SJCRH30 (cell line): ENCODE measurements around the gene S100A6. TPM values are rescaled to one million over a fixed set of nuclear protein-coding genes. Genes with fewer than 3 reads are reported as not detected.
A peak's percentile ranks its signal among the peaks of the same experiment; 100 is the strongest.

Experiments
- DNase-seq, 2 experiments: peaks; one replicate each; pipeline ENCODE4 v3.0.0-alpha.2; 2015 to 2020
- H3K27ac ChIP-seq: fragments of 250-450 bp; sonication (Bioruptor Pico); 2 replicates; pipeline ENCODE4 v1.5.1; 2020; ENCODE audit warnings: mild to moderate bottlenecking, moderate library complexity
- H3K27me3 ChIP-seq: fragments of 250-450 bp; sonication (Bioruptor Pico); 2 replicates; pipeline ENCODE4 v1.5.1; 2020; ENCODE audit warnings: mild to moderate bottlenecking, moderate library complexity
- H3K36me3 ChIP-seq: fragments of 250-450 bp; sonication (Bioruptor Pico); 2 replicates; pipeline ENCODE4 v1.5.1; 2020; ENCODE audit warnings: mild to moderate bottlenecking, moderate library complexity
- H3K4me1 ChIP-seq: fragments of 250-450 bp; sonication (Bioruptor Pico); 2 replicates; pipeline ENCODE4 v1.5.1; 2020; ENCODE audit warnings: mild to moderate bottlenecking, moderate library complexity
- H3K4me3 ChIP-seq: fragments of 250-450 bp; sonication (Bioruptor Pico); 2 replicates; pipeline ENCODE4 v1.5.1; 2020; ENCODE audit warnings: mild to moderate bottlenecking, moderate library complexity
- H3K9me3 ChIP-seq: fragments of 250-450 bp; sonication (Bioruptor Pico); replicated peaks from 2 replicates; pipeline ENCODE4 v1.5.1; 2020; ENCODE audit warnings: mild to moderate bottlenecking, moderate library complexity
- total RNA-seq: library from RNA; depleted of rRNA; stranded (reverse); fragments of >200 nt; shearing (Covaris generic); gene quantifications from 2 replicates; pipeline ENCODE4 v1.2.3, GENCODE V29; 2014; rRNA removed

The S100A6 gene
- total RNA-seq, 1 experiment from 2014 or later = 38.8 TPM

DNA sequence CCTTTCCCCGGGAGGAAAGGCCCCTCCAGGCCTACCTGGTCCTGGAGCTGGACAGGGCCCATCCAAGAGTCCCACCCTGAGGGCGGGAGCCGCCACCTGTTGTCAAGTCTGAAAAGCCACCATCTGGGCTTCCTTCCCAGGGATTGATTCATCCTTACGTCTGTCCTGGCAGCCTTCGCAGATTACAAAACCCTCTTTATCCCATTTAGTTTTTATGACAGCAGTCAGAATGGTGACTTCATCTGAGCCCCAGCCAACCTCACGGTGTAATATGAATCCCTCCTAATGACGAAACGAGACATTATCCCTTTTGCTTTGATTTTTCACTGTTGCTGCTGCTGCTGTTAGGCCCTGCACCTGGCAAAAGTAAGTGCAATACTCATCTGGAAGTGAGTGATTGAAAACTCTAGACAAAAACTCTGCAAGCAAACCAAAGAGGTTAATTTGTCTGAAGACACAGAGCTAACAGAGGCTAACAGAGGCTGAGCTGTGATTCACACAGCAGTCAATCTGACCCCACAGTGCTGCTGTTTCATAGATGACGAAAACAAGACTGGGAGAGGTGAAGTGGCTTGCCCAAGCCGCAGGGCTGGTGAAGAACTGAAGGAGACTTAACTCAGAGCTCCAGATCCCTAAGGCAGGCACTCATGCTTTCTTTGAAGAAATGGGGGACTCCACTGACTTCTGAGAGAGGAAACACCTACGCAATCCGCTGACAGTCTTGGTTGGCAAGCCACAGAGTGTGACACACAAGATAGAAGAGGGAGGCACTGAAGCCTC lies 45.3 kb downstream of the S100A6 start:
- no peaks in the 10 kb centered on the region for H3K9me3 ChIP-seq
- DNase-seq = peak; percentile 54 to 75
- H3K27ac ChIP-seq = no peak overlapping the region
- H3K4me3 ChIP-seq = no peak overlapping the region
- no peaks in the 10 kb centered on the region for H3K36me3 ChIP-seq
- no peaks in the 10 kb centered on the region; the same call in 1 of the 2 replicates for H3K27me3 ChIP-seq
- H3K4me1 ChIP-seq = peaks cover 11% of the 10 kb centered on the region; the same call in 1 of the 2 replicates

DNA sequence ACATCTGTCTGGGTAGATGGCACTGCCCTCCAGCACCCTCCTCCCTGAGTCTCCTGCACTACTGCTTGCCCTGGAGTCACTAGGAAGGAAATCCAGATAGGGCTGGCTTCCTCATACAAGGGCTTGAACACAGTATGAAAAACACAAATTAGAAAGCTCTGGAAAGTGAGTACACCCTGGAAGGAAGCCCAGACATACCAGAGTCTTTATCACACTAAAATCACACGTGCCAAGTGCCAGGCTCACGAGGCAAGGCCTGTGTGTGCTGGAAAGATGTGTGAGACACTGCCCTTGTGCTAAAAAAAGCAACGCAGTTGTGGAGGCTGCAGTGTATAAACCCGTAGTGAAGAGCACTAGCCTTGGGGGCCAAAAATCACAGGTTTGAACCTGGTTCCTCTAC lies 47.1 kb downstream of the S100A6 start:
- Histone ChIP-seq H3K4me3 (no peak overlapping the region), H3K9me3 (no peaks in the 10 kb centered on the region), H3K27ac (no peak overlapping the region), H3K27me3 (no peaks in the 10 kb centered on the region), H3K4me1 (0 out of 2 replicates have a peak, but pooled peaks cover 8% of the 10 kb centered on the region), H3K36me3 (no peaks in the 10 kb centered on the region)
- no peak for DNase-seq

DNA sequence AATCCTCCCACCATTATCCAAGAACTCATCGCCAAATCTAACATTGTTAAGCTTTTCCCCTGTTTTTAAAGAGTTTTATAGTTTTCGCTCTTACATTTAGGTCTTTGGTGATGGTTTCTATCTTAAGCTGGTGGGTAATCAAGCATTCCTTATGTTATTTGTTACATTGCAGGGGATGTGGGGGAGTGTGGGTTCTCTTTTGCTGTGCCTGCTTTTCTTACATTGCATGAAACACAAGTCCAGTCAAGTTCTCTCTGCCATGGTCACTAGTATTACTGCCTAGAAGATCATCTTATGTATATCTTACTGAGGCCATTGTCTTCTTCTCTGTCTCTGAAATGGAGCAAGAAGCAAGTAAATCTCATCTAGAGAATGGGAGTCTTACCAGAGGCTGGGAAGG lies 48.1 kb downstream of the S100A6 start:
- DNase-seq = no peak
- Histone ChIP-seq H3K9me3 (no peaks in the 10 kb centered on the region), H3K4me3 (no peak overlapping the region), H3K36me3 (no peaks in the 10 kb centered on the region), H3K4me1 (0 out of 2 replicates have a peak, but pooled peaks cover 8% of the 10 kb centered on the region), H3K27ac (no peak overlapping the region), H3K27me3 (no peaks in the 10 kb centered on the region)

DNA sequence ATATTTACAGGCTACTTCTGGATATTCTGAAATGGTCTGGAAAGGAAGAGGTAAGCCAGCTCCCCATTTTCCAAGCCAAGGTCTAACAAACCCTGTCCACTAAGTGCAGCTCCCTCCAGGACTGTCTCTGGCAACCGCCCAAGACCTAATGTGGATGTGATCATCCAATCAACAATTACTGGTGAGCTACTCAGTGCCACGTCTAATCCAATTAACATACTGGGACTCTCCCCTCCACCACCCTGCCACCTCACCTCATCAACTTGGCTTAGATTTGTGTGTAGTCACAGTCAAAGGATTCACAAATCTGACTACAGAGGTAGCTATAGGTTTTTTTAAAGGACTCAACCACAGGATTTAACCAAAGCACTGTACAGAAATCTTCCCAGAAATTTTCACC lies 49.9 kb downstream of the S100A6 start:
- Histone ChIP-seq H3K4me3 (no peak overlapping the region), H3K27me3 (no peaks in the 10 kb centered on the region), H3K9me3 (no peaks in the 10 kb centered on the region), H3K36me3 (no peaks in the 10 kb centered on the region), H3K4me1 (0 out of 2 replicates have a peak, but pooled peaks cover 5% of the 10 kb centered on the region), H3K27ac (no peak overlapping the region)
- DNase-seq = no peak

Other genes starting within 250 kb of the S100A6 start
- gene PGLYRP3, start 223.0 kb downstream of the S100A6 start, total RNA-seq = not detected in 2 replicates
- not detected in 2 replicates for gene PGLYRP4, start 187.2 kb downstream of the S100A6 start, total RNA-seq
- not detected in 2 replicates for gene S100A9, start 178.1 kb downstream of the S100A6 start, total RNA-seq
- not detected in 2 replicates for gene S100A12, start 160.4 kb downstream of the S100A6 start, total RNA-seq
- gene S100A8, start 144.9 kb downstream of the S100A6 start, total RNA-seq = not detected in 2 replicates
- not detected in 2 replicates for gene S100A7A, start 119.5 kb downstream of the S100A6 start, total RNA-seq
- not detected in 2 replicates for gene S100A7, start 75.3 kb downstream of the S100A6 start, total RNA-seq
- gene S100A5, start 4.9 kb upstream of the S100A6 start, total RNA-seq = not detected in 2 replicates
- gene S100A4, start 9.8 kb upstream of the S100A6 start, total RNA-seq = 1.0 and 2.1 TPM in 2 replicates
- 0.38 and 1.0 TPM in 2 replicates for gene S100A3, start 13.3 kb upstream of the S100A6 start, total RNA-seq
- gene S100A2, start 29.9 kb upstream of the S100A6 start, total RNA-seq = 3.2 and 5.5 TPM in 2 replicates
- 46.6 and 50.7 TPM in 2 replicates for gene S100A16, start 77.1 kb upstream of the S100A6 start, total RNA-seq
- not detected in 2 replicates for gene S100A14, start 80.3 kb upstream of the S100A6 start, total RNA-seq
- gene S100A13, start 91.5 kb upstream of the S100A6 start, total RNA-seq = 100 and 113 TPM in 2 replicates
- 3.6 and 4.4 TPM in 2 replicates for gene S100A1, start 92.4 kb upstream of the S100A6 start, total RNA-seq
- 60.2 and 68.2 TPM in 2 replicates for gene CHTOP, start 98.1 kb upstream of the S100A6 start, total RNA-seq
- gene SNAPIN, start 122.7 kb upstream of the S100A6 start, total RNA-seq = 29.0 and 31.9 TPM in 2 replicates
- 366 and 380 TPM in 2 replicates for gene ILF2, start 135.0 kb upstream of the S100A6 start, total RNA-seq
- gene NPR1, start 142.7 kb upstream of the S100A6 start, total RNA-seq = 0.06 TPM in 1 of 2 replicates, not detected in the other
- 25.9 and 28.5 TPM in 2 replicates for gene INTS3, start 192.1 kb upstream of the S100A6 start, total RNA-seq
- 1.6 and 2.1 TPM in 2 replicates for gene SLC27A3, start 239.4 kb upstream of the S100A6 start, total RNA-seq